Measurements from ENCODE around the gene HIVEP3.

The HIVEP3 gene

DNA sequence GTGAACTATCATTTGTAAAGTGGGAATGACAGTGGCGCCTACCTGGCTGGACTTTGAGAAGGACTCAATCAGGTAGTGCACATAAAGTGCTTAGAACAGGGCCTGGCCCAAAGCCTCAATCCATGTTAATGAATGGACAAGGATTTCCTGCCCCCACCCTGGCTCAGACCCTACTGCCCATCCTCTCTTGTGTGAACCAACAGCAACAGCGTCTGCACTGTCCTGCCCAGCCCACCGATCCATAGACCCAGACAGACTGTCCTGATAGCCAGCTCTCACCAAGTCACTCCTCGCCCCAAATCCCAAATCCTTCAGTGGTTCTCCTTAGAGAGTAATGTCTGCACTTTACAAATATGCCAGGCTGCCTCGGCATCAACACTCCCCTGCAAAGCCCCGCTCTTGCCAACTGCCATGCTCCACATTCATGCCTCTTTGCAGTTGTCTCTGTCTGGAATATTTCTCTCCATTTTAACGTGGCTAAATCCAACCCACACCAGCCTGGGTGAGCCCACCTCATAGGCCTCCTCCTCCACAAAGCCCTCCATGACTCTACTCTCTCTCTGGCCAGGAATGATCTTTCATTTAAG is 276.7 kb downstream of the HIVEP3 start:
- TF ChIP-seq TAF1 (IDR thresholded peaks at IDR 0.05; ENCODE audit: borderline replicate concordance, insufficient read depth, low read length) (no peak), SIN3A (IDR thresholded peaks at IDR 0.05; ENCODE audit: borderline replicate concordance, insufficient read depth, low read length) (no peak), POLR2AphosphoS5 (IDR thresholded peaks at IDR 0.05; ENCODE audit: low read depth, low read length) (no peak), FOXP2 (optimal IDR thresholded peaks at IDR 0.05; ENCODE audit: borderline replicate concordance, extremely low read depth, extremely low read length, insufficient read depth) (no peak)
- TF ChIP-seq, protein P1, sequence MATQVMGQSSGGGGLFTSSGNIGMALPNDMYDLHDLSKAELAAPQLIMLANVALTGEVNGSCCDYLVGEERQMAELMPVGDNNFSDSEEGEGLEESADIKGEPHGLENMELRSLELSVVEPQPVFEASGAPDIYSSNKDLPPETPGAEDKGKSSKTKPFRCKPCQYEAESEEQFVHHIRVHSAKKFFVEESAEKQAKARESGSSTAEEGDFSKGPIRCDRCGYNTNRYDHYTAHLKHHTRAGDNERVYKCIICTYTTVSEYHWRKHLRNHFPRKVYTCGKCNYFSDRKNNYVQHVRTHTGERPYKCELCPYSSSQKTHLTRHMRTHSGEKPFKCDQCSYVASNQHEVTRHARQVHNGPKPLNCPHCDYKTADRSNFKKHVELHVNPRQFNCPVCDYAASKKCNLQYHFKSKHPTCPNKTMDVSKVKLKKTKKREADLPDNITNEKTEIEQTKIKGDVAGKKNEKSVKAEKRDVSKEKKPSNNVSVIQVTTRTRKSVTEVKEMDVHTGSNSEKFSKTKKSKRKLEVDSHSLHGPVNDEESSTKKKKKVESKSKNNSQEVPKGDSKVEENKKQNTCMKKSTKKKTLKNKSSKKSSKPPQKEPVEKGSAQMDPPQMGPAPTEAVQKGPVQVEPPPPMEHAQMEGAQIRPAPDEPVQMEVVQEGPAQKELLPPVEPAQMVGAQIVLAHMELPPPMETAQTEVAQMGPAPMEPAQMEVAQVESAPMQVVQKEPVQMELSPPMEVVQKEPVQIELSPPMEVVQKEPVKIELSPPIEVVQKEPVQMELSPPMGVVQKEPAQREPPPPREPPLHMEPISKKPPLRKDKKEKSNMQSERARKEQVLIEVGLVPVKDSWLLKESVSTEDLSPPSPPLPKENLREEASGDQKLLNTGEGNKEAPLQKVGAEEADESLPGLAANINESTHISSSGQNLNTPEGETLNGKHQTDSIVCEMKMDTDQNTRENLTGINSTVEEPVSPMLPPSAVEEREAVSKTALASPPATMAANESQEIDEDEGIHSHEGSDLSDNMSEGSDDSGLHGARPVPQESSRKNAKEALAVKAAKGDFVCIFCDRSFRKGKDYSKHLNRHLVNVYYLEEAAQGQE (IDR thresholded peaks at IDR 0.05; ENCODE audit: insufficient read depth in 1 of 2, low read depth in 2 of 2, low read length in 2 of 2): no peak

DNA sequence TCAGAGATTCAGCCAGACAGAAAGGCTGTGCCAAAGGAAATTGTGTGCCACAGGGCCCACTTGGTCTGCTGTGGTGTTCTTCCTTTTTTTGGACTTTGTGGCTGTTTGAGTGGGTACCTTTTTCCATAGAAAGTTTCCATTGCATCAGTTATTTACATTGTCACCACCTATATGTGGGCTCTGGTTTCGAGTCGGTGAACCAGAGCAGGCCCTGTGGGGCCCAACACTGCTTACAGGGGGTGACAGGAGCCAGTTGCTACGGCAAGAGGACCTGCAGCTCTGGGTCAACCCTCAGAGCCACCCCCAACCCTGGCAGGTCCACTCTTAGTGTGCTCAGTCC is 277.3 kb downstream of the HIVEP3 start:
- TF ChIP-seq TAF1 (IDR thresholded peaks at IDR 0.05; ENCODE audit: borderline replicate concordance, insufficient read depth, low read length) (no peak), POLR2AphosphoS5 (IDR thresholded peaks at IDR 0.05; ENCODE audit: low read depth, low read length) (no peak)

DNA sequence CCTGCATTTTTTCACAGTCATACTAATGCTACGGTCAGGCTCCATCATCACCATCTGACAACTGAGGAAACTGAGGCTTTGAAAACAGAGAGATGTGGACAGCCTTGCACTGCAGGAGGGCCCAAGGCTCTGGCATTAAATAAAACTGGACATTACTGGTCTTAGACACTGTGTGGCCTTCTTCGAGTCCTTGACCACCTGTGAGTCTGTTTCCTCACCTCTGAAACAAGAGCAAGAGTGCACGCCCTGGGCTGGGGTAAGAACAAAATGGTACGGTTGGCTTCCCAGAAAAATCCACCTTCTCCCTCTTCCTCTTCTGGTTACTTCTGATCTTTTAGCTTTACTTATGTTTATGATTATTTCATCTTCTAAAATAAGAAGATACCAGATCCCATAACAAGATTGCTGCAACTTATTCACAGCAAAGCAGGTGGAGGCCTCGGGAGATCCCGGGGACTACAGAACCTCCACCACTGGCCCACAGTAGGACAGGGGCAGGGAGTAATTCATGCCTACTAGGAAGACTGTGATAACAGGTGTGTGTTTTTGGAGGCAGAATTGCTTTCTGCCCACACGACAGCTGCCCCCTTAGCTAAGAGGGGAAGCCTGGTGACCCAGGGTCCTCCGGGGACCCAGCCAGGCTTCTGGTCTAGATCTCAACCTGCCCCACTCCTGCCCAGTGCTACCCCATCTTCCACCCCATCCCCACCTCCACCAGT is 277.8 kb downstream of the HIVEP3 start:
- TF ChIP-seq TAF1 (IDR thresholded peaks at IDR 0.05; ENCODE audit: borderline replicate concordance, insufficient read depth, low read length) (no peak), SIN3A (IDR thresholded peaks at IDR 0.05; ENCODE audit: borderline replicate concordance, insufficient read depth, low read length) (no peak), FOXP2 (optimal IDR thresholded peaks at IDR 0.05; ENCODE audit: borderline replicate concordance, extremely low read depth, extremely low read length, insufficient read depth) (no peak), POLR2AphosphoS5 (IDR thresholded peaks at IDR 0.05; ENCODE audit: low read depth, low read length) (no peak)
- TF ChIP-seq, protein P1 (IDR thresholded peaks at IDR 0.05; ENCODE audit: insufficient read depth in 1 of 2, low read depth in 2 of 2, low read length in 2 of 2): no peak

DNA sequence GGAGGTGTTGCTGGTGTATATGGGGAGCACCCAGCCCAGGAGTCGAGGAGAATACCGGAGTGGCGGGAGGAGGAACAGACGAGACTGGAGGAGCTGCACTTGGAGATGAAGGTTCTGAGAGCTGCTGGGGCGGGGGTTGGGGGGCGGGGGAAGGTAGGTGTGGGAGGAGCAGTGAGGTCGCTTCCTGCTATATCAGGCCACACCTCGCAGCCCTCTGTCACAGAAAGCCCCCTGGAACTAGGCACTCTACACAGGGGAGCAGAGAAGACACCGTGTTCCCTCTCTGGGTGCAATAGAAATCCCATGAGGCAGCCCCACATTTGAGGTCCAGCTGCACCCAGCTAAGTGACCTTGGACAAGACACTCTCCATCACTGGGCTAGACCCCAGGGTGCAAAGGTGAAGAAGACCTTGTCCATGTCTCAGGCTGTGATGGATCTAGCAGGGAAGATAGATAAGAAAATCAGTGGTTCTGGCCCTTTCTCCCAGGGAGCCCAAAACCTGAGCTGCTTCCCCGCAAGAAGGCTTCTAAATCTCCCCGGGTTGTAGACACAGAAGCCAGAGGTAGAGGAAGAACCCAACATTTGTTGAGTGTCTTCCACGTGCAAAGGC is 278.5 kb downstream of the HIVEP3 start:
- TF ChIP-seq, protein P1 (IDR thresholded peaks at IDR 0.05; ENCODE audit: insufficient read depth in 1 of 2, low read depth in 2 of 2, low read length in 2 of 2): no peak
- no peak for TF ChIP-seq FOXP2 (optimal IDR thresholded peaks at IDR 0.05; ENCODE audit: borderline replicate concordance, extremely low read depth, extremely low read length, insufficient read depth)
- TF ChIP-seq SIN3A (IDR thresholded peaks at IDR 0.05; ENCODE audit: borderline replicate concordance, insufficient read depth, low read length): no peak
- TF ChIP-seq TAF1 (IDR thresholded peaks at IDR 0.05; ENCODE audit: borderline replicate concordance, insufficient read depth, low read length): no peak
- TF ChIP-seq POLR2AphosphoS5 (IDR thresholded peaks at IDR 0.05; ENCODE audit: low read depth, low read length): no peak

DNA sequence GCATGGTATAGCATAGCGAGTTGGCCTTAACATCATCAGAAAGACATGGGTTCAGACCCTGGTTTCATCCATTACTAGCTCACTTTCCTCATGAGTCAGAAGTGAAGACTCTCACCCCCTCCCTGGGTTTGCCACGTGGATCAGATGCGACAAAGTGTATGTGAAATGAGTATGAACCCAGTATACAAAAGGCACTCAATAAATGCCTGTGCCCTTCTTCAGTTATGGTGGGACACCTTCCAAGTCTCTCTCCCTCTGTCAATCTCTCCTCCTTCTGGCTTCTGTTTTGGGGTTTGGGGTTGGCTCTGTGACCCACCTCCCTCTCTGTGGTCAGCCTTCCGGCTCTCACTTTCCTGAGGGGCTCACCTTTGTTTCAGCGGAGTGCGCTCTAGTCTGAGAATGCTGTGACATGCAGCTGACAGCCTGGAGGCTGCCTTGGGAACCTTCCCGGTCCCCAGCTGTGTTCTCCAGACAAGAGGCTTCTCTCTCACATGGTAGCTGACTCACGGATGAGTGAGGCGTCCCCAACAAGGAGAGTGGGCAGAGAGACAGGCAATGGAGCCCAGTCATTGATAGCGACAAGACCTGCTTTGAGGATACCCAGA is 279.3 kb downstream of the HIVEP3 start:
- TF ChIP-seq FOXP2 (optimal IDR thresholded peaks at IDR 0.05; ENCODE audit: borderline replicate concordance, extremely low read depth, extremely low read length, insufficient read depth) (no peak), TAF1 (IDR thresholded peaks at IDR 0.05; ENCODE audit: borderline replicate concordance, insufficient read depth, low read length) (no peak), SIN3A (IDR thresholded peaks at IDR 0.05; ENCODE audit: borderline replicate concordance, insufficient read depth, low read length) (no peak), POLR2AphosphoS5 (IDR thresholded peaks at IDR 0.05; ENCODE audit: low read depth, low read length) (no peak)
- TF ChIP-seq, protein P1 (IDR thresholded peaks at IDR 0.05; ENCODE audit: insufficient read depth in 1 of 2, low read depth in 2 of 2, low read length in 2 of 2): no peak
